Hippocampal formation (tissue), 2 donors: ENCODE measurements around the gene FIGLA.
"Not testable (repeated sequence)": the region's sequence is repeated elsewhere in the genome, so short reads cannot be mapped to it uniquely, and the experiment has no call there.

ENCODE experiments used
- DNase-seq, 2 donors: peaks; one replicate each; lab custom pipeline; 2025; lab: John Stamatoyannopoulos, UW

The FIGLA gene

DNA sequence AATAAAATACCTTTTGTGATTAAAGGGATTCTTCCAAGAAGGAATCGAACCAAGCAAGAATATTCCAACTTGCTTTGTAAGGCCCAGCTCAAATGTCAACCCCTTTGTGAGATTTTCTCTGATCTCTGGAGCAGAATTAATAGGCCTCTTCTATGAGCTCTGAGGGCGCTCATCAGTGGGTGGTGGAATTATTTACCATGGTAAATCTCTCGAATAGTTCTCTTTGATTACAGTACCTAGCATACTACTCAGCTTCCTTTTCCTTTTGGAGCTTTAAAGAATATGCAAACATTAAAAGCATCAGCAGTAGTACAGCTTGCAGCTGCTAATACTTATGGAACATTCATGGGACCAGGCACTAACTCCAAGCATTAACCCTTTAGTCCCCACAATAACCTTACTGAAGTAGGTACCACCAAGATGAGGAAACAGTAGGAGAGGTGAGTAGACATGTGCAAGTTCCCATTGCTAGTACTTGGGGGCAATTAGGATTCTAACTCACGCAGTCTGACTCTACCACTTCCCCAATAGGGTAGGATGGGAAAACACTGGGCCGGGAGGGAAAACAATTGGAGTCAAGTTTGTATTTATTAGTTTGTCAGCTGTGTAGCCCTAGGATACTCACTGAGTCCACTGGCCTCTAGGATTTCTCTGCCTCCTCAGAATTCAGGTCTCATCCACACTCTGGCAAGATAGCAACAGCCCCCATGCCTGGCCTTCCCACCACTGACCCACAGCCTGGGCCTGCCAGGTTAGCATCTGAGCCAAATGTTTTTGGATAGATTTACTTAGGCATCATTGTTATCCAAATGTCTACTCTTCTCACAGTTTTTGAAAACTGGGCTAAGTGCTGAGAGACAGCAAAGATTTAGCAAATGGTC, 44.1 kb downstream of the FIGLA start:
- DNase-seq: no peak

DNA sequence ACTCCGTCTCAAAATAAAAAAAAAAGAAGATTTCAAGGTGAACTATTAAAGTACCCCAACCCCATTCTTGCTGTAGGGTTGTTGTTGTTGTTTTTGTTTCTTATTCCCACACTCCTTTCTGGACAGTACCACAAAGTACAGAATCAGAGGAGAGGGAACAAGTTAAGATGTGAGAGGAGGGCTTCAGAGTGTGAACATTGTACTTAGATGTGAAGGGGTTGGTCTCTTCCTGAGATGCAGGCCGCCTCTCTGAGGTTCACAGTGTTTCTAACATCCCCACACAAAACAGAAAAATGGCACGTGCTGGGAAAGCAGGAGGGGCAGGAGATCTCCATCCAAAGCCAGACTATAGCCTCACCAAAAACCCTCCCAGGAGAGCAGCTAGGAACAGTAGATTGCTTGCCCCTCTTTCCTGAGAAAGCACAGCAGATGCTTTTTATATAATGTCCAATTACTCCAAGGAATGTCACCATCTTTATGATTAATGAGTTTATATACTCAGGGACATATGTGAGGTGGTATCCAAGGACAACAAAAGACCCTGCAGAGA, 45.1 kb downstream of the FIGLA start:
- no peak for DNase-seq

DNA sequence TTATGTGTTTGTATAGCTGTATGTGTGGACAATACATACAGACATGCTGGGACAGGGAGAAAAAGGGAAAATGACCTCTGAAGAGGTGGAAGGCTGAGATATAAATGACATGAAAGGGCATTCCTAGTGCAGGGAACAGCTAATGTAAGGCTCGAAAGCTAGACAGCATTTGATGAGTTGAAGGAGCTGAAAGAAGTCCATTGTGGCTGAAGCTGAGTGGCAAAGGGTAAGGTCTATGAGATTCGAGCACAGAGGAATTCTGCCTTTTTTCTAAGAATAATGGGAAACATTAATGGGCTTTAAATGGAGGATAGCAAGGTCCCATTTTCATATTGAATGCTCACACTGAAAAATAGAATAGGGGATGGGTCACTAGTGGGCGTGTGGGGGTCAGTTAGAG, 46.0 kb downstream of the FIGLA start:
- DNase-seq: no peak

- no peak for DNase-seq
Measured at GRCh38 chr2:70743677-70744076, 46.8 kb downstream of the FIGLA start.

GRCh38 chr2:70743068-70743467, 47.4 kb downstream of the FIGLA start:
- DNase-seq: no peak

DNA sequence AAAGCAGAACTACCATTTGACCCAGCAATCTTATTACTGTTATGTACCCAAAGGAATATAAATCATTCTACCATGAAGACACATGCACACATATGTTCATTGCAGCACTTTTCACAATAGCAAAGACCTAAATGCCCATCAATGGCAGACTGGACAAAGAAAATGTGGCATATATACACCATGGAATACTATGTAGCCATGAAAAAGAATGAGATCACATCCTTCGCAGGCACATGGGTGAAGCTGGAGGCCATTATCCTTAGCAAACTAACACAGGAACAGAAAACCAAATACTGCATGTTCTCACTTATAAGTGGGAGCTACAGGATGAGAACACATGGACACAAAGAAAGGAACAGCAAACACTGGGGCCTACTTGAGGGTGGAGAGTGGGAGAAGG, 51.0 kb downstream of the FIGLA start:
- DNase-seq: not testable (repeated sequence)

GRCh38 chr2:70738159-70738558, 52.3 kb downstream of the FIGLA start:
- no peak for DNase-seq

DNA sequence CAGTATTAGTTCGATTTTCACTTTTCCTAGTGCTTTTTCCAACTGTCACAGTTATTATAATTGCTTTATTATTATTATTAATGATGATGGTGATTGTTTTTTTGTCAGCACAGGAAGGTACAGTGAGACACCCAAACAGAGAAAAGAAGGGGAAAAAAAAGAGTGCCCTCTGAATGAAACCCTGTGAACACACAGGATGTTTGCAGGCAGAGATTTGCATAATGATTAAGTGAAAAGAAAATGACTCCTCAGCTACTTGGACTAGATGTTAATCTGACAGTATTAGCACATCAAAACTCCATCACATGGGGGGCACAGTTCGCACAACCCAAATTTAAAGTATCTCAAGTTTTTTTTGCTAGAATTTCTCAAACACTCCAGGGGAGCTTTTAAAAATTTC, 55.4 kb downstream of the FIGLA start:
- DNase-seq: no peak

GRCh38 chr2:70733646-70734180, 56.7 kb downstream of the FIGLA start:
- DNase-seq: no peak

GRCh38 chr2:70732766-70733645, 57.4 kb downstream of the FIGLA start:
- DNase-seq: no peak

DNA sequence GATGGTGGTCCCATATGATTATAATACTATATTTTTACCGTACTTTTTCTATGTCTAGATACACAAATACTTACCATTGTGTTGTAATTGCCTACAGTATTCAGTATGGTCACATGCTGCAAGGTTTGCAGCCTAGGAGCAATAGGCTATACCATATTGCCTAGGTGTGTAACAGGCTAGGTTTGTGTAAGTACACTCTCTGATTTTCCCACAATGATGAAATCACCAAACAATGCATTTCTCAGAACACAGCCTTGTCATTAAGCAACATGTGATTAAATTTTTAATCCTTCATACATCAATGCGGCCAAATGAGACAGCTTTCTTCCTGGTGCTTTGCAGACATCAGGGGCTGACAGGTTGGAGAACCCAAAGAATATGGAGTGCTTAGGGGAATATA, 59.7 kb downstream of the FIGLA start:
- DNase-seq: no peak

- no peak for DNase-seq
Measured at GRCh38 chr2:70729647-70730046, 60.8 kb downstream of the FIGLA start.

- no peak for DNase-seq
Measured at GRCh38 chr2:70728128-70728527, 62.3 kb downstream of the FIGLA start.
